ENCODE results near the gene APP. TPM values are rescaled to one million over a fixed set of nuclear protein-coding genes. Genes with fewer than 3 reads are reported as not detected.

The APP gene
- total and polyA plus RNA-seq, 3 donors from 2014 or later, result 390 to 670 (median 409) TPM

- H3K4me1 ChIP-seq, result no peaks in the 10 kb centered on the region
- TF ChIP-seq POLR2A (IDR thresholded peaks at IDR 0.05) (no peak), CTCF (IDR thresholded peaks at IDR 0.05) (no peak)
- no peaks in the 10 kb centered on the region for H3K9me3 ChIP-seq
- H3K27ac ChIP-seq, result no peak overlapping the region
- no peak for DNase-seq
- intact Hi-C loops (cut with DNase I; ENCODE audit: low total_unique reads), result no loop called here
- H3K4me3 ChIP-seq, result no peak overlapping the region
- H3K36me3 ChIP-seq (ENCODE audit: low read depth, missing control alignments), result no peaks in the 10 kb centered on the region
- no peaks in the 10 kb centered on the region for H3K27me3 ChIP-seq
- 96 to 98% methylated on average over 4 of the region's 4 CpGs for WGBS, 2 donors
Observed at GRCh38 chr21:26036916-26037315, 133.7 kb downstream of the APP start.

GRCh38 chr21:26032263-26032662 is 138.3 kb downstream of the APP start:
- Histone ChIP-seq H3K36me3 (ENCODE audit: low read depth, missing control alignments) (no peaks in the 10 kb centered on the region), H3K27me3 (no peaks in the 10 kb centered on the region), H3K9me3 (no peaks in the 10 kb centered on the region), H3K4me1 (no peaks in the 10 kb centered on the region), H3K27ac (no peak overlapping the region), H3K4me3 (no peak overlapping the region)
- no peak for TF ChIP-seq CTCF (IDR thresholded peaks at IDR 0.05)
- no peak for TF ChIP-seq POLR2A (IDR thresholded peaks at IDR 0.05)
- intact Hi-C loops (cut with DNase I; ENCODE audit: low total_unique reads), result no loop called here
- 71 to 89% methylated on average over 2 of the region's 2 CpGs for WGBS, 2 donors
- no peak for DNase-seq

GRCh38 chr21:26028183-26028582 is 142.4 kb downstream of the APP start:
- TF ChIP-seq POLR2A (IDR thresholded peaks at IDR 0.05) (no peak), CTCF (IDR thresholded peaks at IDR 0.05) (no peak)
- Histone ChIP-seq H3K27ac (no peak overlapping the region), H3K4me3 (no peak overlapping the region), H3K4me1 (no peaks in the 10 kb centered on the region), H3K9me3 (no peaks in the 10 kb centered on the region), H3K36me3 (ENCODE audit: low read depth, missing control alignments) (no peaks in the 10 kb centered on the region), H3K27me3 (no peaks in the 10 kb centered on the region)
- intact Hi-C loops (cut with DNase I; ENCODE audit: low total_unique reads), result no loop called here
- DNase-seq, result no peak
- 76 to 84% methylated on average over 4 of the region's 4 CpGs for WGBS, 2 donors

GRCh38 chr21:26027696-26028095 is 142.9 kb downstream of the APP start:
- intact Hi-C loops (cut with DNase I; ENCODE audit: low total_unique reads), result no loop called here
- H3K27ac ChIP-seq, result no peak overlapping the region
- 94 to 95% methylated on average over 8 of the region's 8 CpGs for WGBS, 2 donors
- no peaks in the 10 kb centered on the region for H3K27me3 ChIP-seq
- H3K4me1 ChIP-seq, result no peaks in the 10 kb centered on the region
- TF ChIP-seq POLR2A (IDR thresholded peaks at IDR 0.05), result no peak
- TF ChIP-seq CTCF (IDR thresholded peaks at IDR 0.05), result no peak
- DNase-seq, result no peak
- no peaks in the 10 kb centered on the region for H3K9me3 ChIP-seq
- no peaks in the 10 kb centered on the region for H3K36me3 ChIP-seq (ENCODE audit: low read depth, missing control alignments)
- H3K4me3 ChIP-seq, result no peak overlapping the region
